Fibroblast of skin of back (primary cell): ENCODE data around the gene PCDHGA1.
"Not testable (repeated sequence)": the region's sequence is repeated elsewhere in the genome, so short reads cannot be mapped to it uniquely, and the experiment has no call there.

Experiments used
- DNase-seq: peaks from one replicate; pipeline ENCODE4 v3.0.0-alpha.2; 2013

The PCDHGA1 gene

GRCh38 chr5:141349917-141350619, 19.8 kb downstream of the PCDHGA1 start, which contains the start of gene PCDHGB1:
TSS of gene PCDHGB1 (plus strand) at chr5:141350099. CDS start at chr5:141350261, 162 bp downstream.
- peak; percentile 69 for DNase-seq

DNA sequence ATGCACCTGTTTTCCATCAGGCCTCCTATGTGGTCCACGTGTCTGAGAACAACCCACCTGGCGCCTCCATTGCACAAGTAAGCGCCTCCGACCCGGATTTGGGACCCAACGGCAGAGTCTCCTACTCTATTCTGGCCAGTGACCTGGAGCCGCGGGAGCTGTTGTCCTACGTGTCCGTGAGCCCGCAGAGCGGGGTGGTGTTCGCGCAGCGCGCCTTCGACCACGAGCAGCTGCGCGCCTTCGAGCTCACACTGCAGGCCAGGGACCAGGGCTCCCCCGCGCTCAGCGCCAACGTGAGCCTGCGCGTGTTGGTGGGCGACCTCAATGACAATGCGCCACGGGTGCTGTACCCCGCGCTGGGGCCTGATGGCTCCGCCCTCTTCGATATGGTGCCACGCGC, 21.3 kb downstream of the PCDHGA1 start:
- no peak for DNase-seq

- DNase-seq, result peak; percentile 26
Observed at GRCh38 chr5:141354900-141355469, 24.7 kb downstream of the PCDHGA1 start, which contains the start of gene PCDHGA4. TSS of gene PCDHGA4 (plus strand) at chr5:141355021. CDS start at chr5:141355108, 87 bp downstream.

DNA sequence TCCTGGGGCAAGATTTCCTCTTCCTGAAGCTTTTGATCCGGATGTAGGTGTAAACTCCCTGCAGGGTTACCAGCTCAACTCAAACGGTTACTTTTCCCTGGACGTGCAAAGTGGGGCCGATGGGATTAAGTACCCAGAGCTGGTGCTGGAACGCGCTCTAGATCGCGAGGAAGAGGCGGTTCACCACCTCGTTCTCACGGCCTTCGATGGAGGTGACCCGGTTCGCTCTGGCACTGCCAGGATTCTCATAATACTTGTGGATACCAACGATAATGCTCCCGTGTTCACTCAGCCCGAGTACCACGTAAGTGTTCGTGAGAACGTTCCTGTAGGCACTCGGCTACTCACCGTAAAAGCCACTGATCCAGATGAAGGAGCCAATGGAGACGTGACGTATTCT, 25.3 kb downstream of the PCDHGA1 start:
- DNase-seq, result no peak

DNA sequence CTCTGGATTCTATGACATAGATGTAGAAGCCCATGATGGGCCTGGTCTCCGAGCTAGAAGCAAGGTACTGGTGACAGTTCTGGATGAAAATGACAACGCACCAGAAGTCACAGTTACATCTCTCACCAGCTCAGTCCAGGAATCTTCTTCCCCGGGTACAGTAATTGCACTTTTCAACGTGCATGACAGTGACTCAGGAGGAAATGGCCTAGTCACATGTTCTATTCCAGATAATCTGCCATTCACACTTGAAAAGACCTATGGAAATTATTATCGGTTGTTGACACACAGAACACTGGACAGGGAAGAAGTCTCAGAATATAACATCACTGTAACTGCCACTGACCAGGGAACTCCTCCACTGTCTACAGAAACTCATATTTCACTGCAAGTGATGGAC, 25.8 kb downstream of the PCDHGA1 start:
- DNase-seq, result no peak

DNA sequence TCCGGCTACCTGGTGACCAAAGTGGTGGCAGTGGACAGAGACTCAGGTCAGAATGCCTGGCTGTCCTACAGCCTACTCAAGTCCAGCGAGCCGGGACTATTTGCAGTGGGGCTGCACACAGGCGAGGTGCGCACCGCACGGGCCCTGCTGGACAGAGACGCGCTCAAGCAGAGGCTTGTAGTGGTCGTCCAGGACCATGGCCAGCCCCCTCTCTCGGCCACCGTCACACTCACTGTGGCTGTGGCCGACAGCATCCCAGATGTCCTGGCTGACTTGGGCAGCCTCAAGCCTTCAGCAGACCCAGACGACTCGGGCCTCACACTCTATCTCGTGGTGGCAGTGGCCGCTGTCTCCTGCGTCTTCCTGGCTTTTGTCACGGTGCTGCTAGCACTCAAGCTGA, 26.6 kb downstream of the PCDHGA1 start:
- DNase-seq, result no peak

DNA sequence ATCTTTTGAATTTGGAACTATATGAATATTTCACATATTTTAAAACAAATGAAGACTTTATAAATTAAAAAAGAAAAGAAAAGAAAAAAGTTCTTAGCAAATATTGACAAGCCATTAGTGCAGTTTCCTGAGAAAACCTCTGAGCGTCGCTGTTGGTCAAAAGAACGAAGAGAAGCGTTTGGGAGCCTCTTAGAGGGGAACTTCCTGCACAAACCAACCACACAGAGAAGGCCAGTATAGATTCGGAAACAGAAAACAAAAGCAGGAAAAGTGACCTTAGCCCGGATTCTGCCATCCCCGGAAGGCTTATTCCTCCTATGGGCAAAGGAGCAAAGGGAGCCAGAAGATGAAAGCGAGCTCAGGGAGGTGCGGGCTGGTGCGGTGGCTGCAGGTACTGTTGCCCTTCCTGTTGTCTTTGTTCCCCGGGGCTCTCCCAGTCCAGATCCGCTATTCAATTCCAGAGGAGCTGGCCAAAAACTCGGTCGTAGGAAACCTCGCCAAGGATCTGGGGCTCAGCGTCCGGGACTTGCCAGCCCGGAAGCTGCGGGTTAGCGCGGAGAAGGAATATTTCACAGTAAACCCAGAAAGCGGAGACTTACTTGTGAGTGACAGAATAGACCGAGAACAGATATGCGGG, 29.6 kb downstream of the PCDHGA1 start, which contains the start of gene PCDHGB2:
PCDHGB2 (plus strand) TSS at position 205 of the 637 bp plus-strand sequence; CDS start at position 347, 142 bp downstream.
- DNase-seq, result peak; percentile 50

- no peak for DNase-seq
Observed at GRCh38 chr5:141360685-141361084, 30.4 kb downstream of the PCDHGA1 start.

- DNase-seq, result no peak
Observed at GRCh38 chr5:141362719-141363118, 32.4 kb downstream of the PCDHGA1 start.

- DNase-seq, result peak; percentile 42
Observed at GRCh38 chr5:141363952-141364660, 33.8 kb downstream of the PCDHGA1 start, which contains the start of gene PCDHGA5. TSS of gene PCDHGA5 (plus strand) at chr5:141364162. CDS start at chr5:141364331, 169 bp downstream.

- DNase-seq, result no peak
Observed at GRCh38 chr5:141366016-141366896, 35.9 kb downstream of the PCDHGA1 start.

DNA sequence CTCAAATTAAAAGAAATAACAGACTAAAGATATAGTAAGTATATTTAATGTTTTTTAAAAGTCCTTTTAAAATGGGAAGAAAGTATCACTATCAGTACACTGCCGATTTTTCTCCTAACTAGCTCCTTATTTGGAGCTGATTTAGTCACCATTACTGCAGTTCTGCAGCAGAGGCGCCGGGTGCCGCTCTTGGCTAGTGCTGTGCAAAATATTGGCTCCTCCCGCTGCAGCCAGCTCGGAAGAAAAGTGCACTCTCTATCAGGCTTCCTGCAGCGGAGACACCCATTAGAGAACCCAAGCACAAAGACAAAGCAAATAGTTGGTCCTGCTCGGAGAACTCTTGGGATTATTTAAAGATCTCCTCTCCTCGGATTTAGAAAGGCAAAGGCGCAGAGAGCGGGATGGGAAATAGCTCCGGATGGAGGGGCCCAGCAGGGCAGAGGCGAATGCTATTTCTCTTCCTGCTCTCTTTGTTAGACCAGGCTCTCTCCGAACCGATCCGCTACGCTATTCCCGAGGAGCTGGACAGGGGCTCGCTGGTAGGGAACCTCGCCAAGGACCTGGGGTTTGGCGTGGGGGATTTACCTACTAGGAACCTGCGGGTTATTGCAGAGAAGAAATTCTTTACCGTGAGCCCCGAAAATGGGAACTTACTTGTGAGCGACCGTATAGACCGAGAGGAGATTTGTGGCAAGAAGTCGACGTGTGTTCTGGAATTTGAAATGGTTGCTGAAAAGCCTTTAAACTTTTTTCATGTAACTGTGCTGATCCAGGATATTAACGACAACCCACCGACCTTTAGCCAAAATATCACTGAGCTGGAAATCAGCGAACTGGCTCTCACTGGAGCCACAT, 39.9 kb downstream of the PCDHGA1 start, which contains the start of gene PCDHGB3:
PCDHGB3 (plus strand) TSS at position 249 of the 855 bp plus-strand sequence; CDS start at position 402, 153 bp downstream.
- peak; percentile 69 for DNase-seq

DNA sequence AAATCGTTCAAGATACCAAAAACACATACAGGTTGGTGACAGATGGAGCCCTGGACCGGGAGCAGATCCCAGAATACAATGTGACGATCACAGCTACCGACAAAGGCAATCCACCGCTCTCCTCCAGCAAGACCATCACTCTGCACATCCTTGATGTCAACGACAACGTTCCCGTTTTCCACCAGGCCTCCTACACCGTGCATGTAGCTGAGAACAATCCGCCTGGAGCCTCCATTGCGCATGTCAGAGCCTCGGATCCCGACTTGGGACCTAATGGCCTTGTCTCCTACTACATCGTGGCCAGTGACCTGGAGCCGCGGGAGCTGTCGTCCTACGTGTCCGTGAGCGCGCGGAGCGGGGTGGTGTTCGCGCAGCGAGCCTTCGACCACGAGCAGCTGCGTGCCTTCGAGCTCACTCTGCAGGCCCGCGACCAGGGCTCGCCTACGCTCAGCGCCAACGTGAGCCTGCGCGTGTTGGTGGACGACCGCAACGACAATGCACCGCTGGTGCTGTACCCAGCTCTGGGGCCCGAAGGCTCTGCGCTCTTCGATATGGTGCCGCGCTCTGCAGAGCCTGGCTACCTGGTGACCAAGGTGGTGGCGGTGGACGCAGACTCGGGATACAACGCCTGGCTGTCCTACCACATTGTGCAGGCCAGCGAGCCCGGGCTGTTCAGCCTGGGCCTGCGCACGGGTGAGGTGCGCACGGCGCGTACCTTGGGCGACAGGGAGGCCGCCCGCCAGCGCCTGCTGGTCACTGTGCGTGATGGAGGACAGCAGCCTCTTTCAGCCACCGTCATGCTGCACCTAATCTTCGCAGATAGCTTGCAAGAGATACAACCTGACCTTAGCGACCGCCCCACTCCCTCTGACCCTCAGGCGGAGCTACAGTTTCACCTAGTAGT, 41.5 kb downstream of the PCDHGA1 start:
- no peak for DNase-seq

DNA sequence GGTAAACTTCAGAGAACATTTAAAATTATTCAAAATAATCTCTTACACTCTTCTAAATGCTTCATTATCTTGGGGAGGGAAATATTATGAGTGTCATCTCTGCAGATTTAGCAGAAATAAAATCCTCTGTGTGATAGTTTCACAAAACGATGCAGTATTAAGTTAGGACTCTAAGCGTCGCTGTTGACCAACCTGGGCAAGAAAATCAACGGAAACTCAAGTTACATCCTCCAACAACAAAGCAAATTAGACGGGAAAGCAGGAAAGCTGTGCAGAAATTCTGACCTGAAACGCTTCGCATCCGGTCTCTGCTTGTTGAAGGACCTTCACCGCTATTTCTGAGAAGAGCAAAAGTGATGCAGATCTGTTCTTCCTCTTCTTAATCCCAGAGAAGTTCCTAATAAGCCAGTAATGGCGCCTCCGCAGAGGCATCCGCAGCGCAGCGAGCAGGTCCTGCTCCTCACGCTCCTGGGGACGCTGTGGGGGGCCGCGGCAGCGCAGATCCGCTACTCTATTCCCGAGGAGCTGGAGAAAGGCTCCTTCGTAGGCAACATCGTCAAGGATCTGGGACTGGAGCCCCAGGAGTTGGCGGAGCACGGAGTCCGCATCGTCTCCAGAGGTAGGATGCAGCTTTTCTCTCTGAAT, 43.5 kb downstream of the PCDHGA1 start, which contains the start of gene PCDHGA6:
PCDHGA6 (plus strand) TSS at position 219 of the 645 bp plus-strand sequence; CDS start at position 412, 193 bp downstream.
- peak; percentile 55 for DNase-seq

- DNase-seq, result no peak
Observed at GRCh38 chr5:141374627-141375026, 44.3 kb downstream of the PCDHGA1 start.

DNA sequence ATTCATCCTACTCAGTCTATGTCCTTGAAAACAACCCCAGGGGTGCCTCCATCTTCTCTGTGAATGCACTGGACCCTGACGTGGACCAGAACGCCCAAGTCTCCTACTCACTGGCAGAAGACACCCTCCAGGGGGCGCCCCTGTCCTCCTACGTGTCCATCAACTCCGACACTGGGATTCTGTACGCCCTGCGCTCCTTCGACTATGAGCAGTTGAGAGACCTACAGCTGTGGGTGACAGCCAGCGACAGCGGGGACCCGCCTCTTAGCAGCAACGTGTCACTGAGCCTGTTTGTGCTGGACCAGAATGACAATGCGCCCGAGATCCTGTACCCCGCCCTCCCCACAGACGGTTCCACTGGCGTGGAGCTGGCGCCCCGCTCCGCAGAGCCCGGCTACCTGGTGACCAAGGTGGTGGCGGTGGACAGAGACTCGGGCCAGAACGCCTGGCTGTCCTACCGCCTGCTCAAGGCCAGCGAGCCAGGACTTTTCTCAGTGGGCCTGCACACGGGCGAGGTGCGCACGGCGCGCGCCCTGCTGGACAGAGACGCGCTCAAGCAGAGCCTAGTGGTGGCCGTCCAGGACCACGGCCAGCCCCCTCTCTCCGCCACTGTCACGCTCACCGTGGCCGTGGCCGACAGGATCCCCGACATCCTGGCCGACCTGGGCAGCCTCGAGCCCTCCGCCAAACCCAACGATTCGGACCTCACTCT, 45.3 kb downstream of the PCDHGA1 start:
- not testable (repeated sequence) for DNase-seq

- peak; percentile 55 for DNase-seq
Observed at GRCh38 chr5:141382469-141383294, 52.4 kb downstream of the PCDHGA1 start, which contains the start of gene PCDHGA7. TSS of gene PCDHGA7 (plus strand) at chr5:141382742. CDS start at chr5:141382900, 158 bp downstream.
